Measurements from ENCODE around the gene MBD2. TPM values are rescaled to one million over a fixed set of nuclear protein-coding genes. Genes with fewer than 3 reads are reported as not detected.

The MBD2 gene
- total RNA-seq, 3 donors from 2014 or later (not counting 1 experiment from before 2014, with no cell fraction given): 74.8 to 107 (median 92.3) TPM

- H3K4me3 ChIP-seq (ENCODE audit: low read length): no peak overlapping the region
- Mint-ChIP-seq H3K4me3 (no peak overlapping the region), H3K9me3 (no peaks in the 10 kb centered on the region), H3K4me1 (peaks cover 5 to 21% of the 10 kb centered on the region in 2 donors), H3K27ac (peak overlapping the region in 1 of 2 donors; percentile 62), H3K27me3 (ENCODE audit: low read depth in 2 of 2) (no peaks in the 10 kb centered on the region), H3K36me3 (peaks cover 2% of the 10 kb centered on the region)
- no peaks in the 10 kb centered on the region for H3K4me1 ChIP-seq (ENCODE audit: control insufficient read depth, insufficient read depth, low read length)
- ATAC-seq (no peak), DNase-seq (no peak)
- H3K27me3 ChIP-seq (ENCODE audit: control insufficient read depth, insufficient read depth, low read length): no peaks in the 10 kb centered on the region
- H3K9me3 ChIP-seq (ENCODE audit: control insufficient read depth, insufficient read depth, low read length): no peaks in the 10 kb centered on the region
- peaks cover 7% of the 10 kb centered on the region for H3K36me3 ChIP-seq (ENCODE audit: control insufficient read depth, insufficient read depth, low read length)
- no peak overlapping the region for H3K27ac ChIP-seq (ENCODE audit: low read length)
- intact Hi-C loops (cut with micrococcal nuclease): no loop called here
- no peak for TF ChIP-seq CTCF (IDR thresholded peaks at IDR 0.05)
- WGBS (ENCODE audit: insufficient coverage): 90% methylated on average over 1 of the region's 3 CpGs
Observed at GRCh38 chr18:54192900-54193299, 31.6 kb downstream of the MBD2 start.

GRCh38 chr18:54192415-54192814 lies 32.1 kb downstream of the MBD2 start:
- intact Hi-C loops (cut with micrococcal nuclease): no loop called here
- H3K9me3 ChIP-seq (ENCODE audit: control insufficient read depth, insufficient read depth, low read length): no peaks in the 10 kb centered on the region
- H3K4me3 ChIP-seq (ENCODE audit: low read length): no peak overlapping the region
- Mint-ChIP-seq H3K4me1 (peaks cover 5 to 16% of the 10 kb centered on the region in 2 donors), H3K4me3 (no peak overlapping the region), H3K27ac (peak overlapping the region in 1 of 2 donors; percentile 62), H3K9me3 (no peaks in the 10 kb centered on the region), H3K36me3 (peaks cover 7% of the 10 kb centered on the region), H3K27me3 (ENCODE audit: low read depth in 2 of 2) (no peaks in the 10 kb centered on the region)
- ATAC-seq: no peak
- WGBS (ENCODE audit: insufficient coverage): 93% methylated on average over 4 of the region's 4 CpGs
- H3K36me3 ChIP-seq (ENCODE audit: control insufficient read depth, insufficient read depth, low read length): peaks cover 12% of the 10 kb centered on the region
- no peak for TF ChIP-seq CTCF (IDR thresholded peaks at IDR 0.05)
- no peaks in the 10 kb centered on the region for H3K4me1 ChIP-seq (ENCODE audit: control insufficient read depth, insufficient read depth, low read length)
- no peaks in the 10 kb centered on the region for H3K27me3 ChIP-seq (ENCODE audit: control insufficient read depth, insufficient read depth, low read length)
- no peak for DNase-seq
- no peak overlapping the region for H3K27ac ChIP-seq (ENCODE audit: low read length)

- H3K4me3 ChIP-seq (ENCODE audit: low read length): no peak overlapping the region
- H3K27ac ChIP-seq (ENCODE audit: low read length): no peak overlapping the region
- H3K36me3 ChIP-seq (ENCODE audit: control insufficient read depth, insufficient read depth, low read length): peaks cover 14% of the 10 kb centered on the region
- intact Hi-C loops (cut with micrococcal nuclease): no loop called here
- H3K4me1 Mint-ChIP-seq: peaks cover 5 to 10% of the 10 kb centered on the region in 2 donors
- H3K27ac Mint-ChIP-seq: peak overlapping the region; percentile 19 to 41
- no peak for ATAC-seq
- H3K4me1 ChIP-seq (ENCODE audit: control insufficient read depth, insufficient read depth, low read length): no peaks in the 10 kb centered on the region
- H3K27me3 Mint-ChIP-seq (ENCODE audit: low read depth in 2 of 2): no peaks in the 10 kb centered on the region
- no peaks in the 10 kb centered on the region for H3K9me3 ChIP-seq (ENCODE audit: control insufficient read depth, insufficient read depth, low read length)
- no peaks in the 10 kb centered on the region for H3K9me3 Mint-ChIP-seq
- no peak overlapping the region for H3K4me3 Mint-ChIP-seq
- peaks cover 13% of the 10 kb centered on the region for H3K36me3 Mint-ChIP-seq
- no peaks in the 10 kb centered on the region for H3K27me3 ChIP-seq (ENCODE audit: control insufficient read depth, insufficient read depth, low read length)
- no peak for DNase-seq
- TF ChIP-seq CTCF (IDR thresholded peaks at IDR 0.05): no peak
Observed at GRCh38 chr18:54191352-54191751, 33.1 kb downstream of the MBD2 start.

- intact Hi-C loops (cut with micrococcal nuclease): no loop called here
- peaks cover 0 to 5% of the 10 kb centered on the region in 2 donors for H3K4me1 Mint-ChIP-seq
- no peaks in the 10 kb centered on the region for H3K4me1 ChIP-seq (ENCODE audit: control insufficient read depth, insufficient read depth, low read length)
- no peak overlapping the region for H3K4me3 ChIP-seq (ENCODE audit: low read length)
- H3K4me3 Mint-ChIP-seq: no peak overlapping the region
- H3K36me3 Mint-ChIP-seq: peaks cover 13% of the 10 kb centered on the region
- ATAC-seq (no peak), DNase-seq (no peak)
- no peaks in the 10 kb centered on the region for H3K9me3 ChIP-seq (ENCODE audit: control insufficient read depth, insufficient read depth, low read length)
- no peaks in the 10 kb centered on the region for H3K27me3 Mint-ChIP-seq (ENCODE audit: low read depth in 2 of 2)
- no peak for TF ChIP-seq CTCF (IDR thresholded peaks at IDR 0.05)
- WGBS (ENCODE audit: insufficient coverage): 90% methylated on average over 3 of the region's 3 CpGs
- no peaks in the 10 kb centered on the region for H3K9me3 Mint-ChIP-seq
- peaks cover 23% of the 10 kb centered on the region for H3K36me3 ChIP-seq (ENCODE audit: control insufficient read depth, insufficient read depth, low read length)
- H3K27ac Mint-ChIP-seq: no peak overlapping the region
- H3K27me3 ChIP-seq (ENCODE audit: control insufficient read depth, insufficient read depth, low read length): no peaks in the 10 kb centered on the region
- H3K27ac ChIP-seq (ENCODE audit: low read length): no peak overlapping the region
Observed at GRCh38 chr18:54187372-54187771, 37.1 kb downstream of the MBD2 start.

All from natural killer cell (primary cell).